Erythroblast (primary cell): ENCODE measurements around the gene HEXB.

Experiments
- DNase-seq, 2 experiments: peaks; one replicate each; lab custom pipeline; 2025; lab: John Stamatoyannopoulos, UW
- GATA1 ChIP-seq: IDR thresholded peaks from 2 replicates; pipeline ENCODE4 v1.6.1; 2011; ENCODE audit warnings: low read depth, mild to moderate bottlenecking, control low read depth, low read length, moderate library complexity
- POLR2A ChIP-seq: IDR thresholded peaks from 2 replicates; pipeline ENCODE4 v1.6.1; 2011; ENCODE audit warnings: mild to moderate bottlenecking, low read length

HEXB gene

DNA sequence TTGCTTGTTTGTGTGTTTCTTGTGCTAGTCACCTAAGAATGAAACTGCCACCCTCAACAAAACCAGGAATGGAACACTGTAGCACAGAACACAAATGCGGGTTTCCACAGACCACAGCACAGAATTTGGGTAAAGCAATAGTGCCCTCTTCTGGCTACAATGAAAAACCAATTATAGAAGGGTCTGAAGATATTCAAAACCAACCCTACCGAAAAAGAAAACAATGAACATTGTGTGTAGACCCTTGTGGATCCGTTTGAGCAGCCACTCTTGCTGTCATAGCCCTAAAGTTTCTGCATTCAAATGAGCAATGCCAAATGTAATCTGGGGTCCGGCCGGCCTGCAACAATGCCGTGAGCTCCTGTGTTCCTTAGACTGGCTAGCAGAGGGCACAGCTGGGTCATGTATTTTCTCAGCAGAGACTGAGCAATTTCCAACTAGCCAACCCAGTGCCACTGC lies 36.2 kb upstream of the HEXB start:
- TF ChIP-seq POLR2A, result no peak
- TF ChIP-seq GATA1, result no peak
- peak; percentile 57 to 72 for DNase-seq

DNA sequence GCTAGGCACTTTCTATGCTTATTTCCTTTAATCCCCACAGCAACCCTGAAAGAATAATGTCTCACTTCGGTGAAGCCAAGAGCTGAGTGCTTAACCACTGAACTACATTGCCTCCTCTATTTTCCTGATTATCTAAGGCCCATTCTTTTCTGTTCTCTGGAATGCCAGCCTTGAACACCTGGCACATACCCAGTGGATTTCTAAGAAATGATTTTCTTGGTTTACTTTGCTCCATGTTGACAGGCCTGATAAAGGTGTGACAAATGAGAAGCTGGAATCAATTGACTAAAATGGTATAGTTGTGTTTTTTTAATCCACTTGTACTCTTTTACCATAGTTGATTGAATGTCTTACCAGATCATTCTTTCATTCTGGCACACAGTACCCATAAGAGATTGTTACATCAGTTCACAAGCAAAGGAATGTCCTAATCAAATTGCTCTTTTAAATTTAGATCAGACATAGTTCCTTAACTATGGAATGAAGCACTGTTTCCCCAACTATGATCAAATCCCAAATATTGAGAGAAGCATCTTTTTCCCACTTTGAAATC lies 35.5 kb upstream of the HEXB start:
- no peak for DNase-seq
- TF ChIP-seq GATA1 (no peak), POLR2A (no peak)

DNA sequence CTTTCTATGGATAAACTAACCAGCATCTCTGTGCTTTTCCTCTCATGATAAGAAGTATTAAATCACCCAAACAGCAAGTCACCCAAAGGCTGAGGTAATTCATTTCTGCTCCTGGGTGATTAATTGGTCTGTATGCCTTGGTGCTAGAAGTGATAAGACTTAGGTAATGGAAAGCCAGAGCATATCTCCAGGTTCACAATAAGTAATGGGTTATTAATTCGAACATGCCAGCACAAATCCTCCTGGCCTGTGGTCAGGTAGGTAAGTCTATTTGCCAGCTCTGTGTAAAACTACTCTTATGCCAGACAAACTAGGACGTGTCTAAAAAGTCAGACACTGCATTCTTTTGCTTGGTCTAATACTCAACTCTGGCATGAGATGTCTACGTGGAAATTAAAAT lies 33.3 kb upstream of the HEXB start:
- no peak for TF ChIP-seq GATA1
- no peak for TF ChIP-seq POLR2A

DNA sequence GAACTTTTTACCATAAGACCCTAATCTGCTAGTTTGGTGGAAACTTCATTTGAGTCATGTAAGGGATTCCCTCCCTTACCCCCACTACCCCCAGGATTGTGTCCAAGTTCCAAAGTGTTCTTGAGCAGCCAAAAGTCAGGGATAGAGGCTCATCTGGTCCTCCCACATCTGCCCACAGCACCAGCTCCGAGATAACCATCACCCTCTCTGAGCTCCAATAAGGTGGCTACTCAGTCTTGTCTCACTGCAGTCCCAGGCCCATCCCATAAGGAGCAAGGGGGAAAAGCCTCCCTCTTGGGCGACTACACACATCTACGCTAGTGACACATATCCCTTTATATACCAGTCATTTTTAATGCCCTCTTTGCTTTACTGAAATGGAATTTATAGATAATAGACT lies 32.5 kb upstream of the HEXB start:
- no peak for DNase-seq
- no peak for TF ChIP-seq GATA1
- no peak for TF ChIP-seq POLR2A

More for the DNA sequence above, 33.3 kb upstream of the HEXB start:
- DNase-seq, result peak; percentile 14 to 24

DNA sequence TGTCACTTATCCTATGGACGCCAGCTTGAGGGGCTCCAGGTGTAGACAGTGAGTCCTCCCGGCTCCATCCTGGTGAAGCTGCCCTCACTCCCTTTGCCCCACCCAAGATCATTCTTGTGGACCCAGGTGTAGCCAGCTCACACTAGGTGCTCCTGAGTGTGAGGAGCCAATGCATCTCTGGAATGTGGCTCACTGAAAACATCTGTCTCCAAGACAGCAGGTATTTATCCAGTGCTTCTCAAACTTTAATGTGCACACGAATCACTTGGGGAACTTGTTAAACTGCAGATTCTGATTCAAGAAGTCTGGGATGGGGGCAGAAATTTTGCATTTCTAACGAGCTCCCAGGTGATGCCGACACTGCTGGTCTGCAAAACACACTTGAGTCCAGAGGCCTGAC lies 31.0 kb upstream of the HEXB start:
- DNase-seq, result no peak
- TF ChIP-seq POLR2A (no peak), GATA1 (no peak)

DNA sequence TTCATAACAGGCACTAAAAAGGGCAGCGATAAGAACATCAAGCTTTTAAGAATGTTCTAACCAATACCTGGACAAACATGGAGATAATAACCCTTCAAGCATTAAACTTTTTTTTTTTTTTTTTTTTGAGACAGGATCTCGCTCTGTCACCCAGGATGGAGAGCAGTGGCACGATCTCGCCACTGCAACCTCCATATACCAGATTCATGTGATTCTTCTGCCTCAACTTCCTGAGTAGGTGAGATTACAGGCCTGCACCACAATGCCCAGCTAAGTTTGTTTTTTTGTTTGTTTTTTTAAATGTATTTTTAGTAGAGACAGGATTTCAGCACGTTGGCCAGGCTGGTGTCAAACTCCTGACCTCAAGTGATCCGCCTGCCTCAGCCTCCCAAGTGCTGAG lies 29.8 kb upstream of the HEXB start:
- TF ChIP-seq POLR2A (no peak), GATA1 (no peak)
- DNase-seq, result no peak

DNA sequence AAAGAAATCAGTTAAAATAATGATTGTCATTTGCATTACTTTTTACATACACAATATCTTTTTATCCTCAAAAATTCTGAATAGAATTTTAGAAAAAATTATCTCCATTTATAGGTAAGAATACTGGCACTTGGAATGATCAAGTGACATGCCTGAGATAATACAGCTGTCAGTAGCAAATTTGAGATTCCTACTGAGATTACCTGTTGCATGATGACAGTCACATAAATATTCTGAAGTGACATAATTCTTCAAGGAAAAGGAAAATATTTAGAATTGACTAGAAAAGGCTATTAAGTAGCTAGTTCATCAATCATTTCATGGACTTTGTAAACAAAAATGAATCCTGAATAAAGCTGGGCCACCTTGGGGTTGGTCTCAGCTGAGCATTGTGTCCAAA lies 29.3 kb upstream of the HEXB start:
- no peak for DNase-seq
- TF ChIP-seq GATA1 (no peak), POLR2A (no peak)

DNA sequence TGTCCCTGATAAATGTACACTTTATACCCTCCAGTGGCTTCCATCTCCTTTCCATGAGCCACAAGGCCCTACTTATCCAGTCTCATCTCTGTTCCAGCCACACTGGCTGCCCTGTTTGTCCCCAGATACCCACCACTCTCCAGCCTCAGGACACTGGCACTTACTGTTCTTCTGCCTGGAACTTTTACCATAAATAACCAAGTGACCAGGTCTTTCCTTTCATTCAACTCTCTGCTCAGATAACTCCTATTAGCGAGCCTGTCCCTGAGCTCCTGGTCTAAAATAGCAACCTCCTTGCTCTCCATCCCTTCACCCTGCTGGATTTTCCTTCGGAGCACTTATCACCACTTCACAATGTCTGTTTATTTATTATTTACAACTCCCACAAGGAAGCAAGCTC lies 27.9 kb upstream of the HEXB start:
- no peak for DNase-seq

DNA sequence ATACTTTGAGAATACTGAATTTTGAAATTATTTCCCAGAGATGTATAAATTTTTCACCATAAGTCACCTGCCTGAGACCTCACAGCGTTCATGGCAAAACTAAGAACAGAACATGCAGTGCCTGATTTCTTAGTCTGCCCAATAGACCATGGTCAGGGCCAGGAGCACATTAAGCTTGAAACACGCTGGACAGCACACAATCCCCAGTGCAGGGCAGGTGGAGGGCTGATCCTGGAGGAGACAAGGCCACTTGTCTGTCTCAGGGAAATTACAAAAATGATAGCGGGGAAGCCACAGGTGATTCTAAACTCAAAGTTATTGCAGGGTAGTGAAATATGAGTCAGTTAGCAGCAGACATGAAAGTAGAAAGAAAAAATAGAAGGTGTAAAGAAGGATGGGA lies 25.9 kb upstream of the HEXB start:
- TF ChIP-seq POLR2A, result no peak
- TF ChIP-seq GATA1, result no peak
- DNase-seq, result no peak

More for the DNA sequence above, 27.9 kb upstream of the HEXB start:
- TF ChIP-seq POLR2A (no peak), GATA1 (no peak)

DNA sequence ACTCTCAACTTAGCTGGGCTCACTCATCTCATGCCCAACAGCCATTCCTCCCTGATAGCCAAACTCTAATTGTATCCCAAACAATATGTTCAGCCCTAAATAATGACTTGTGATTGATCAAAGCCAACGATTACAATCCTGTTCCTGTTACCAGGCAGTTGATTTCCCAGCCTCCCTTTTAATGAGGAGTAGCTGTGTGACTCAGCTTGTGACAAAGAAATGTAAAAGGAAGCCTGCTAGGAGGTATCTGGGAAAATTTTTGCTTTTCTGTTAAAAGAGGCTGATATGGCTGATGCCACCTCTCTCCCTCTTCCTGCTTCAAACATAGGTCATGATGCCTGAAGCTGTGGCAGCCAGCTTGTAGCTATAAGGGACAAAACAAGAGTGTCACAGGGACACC lies 24.9 kb upstream of the HEXB start:
- no peak for TF ChIP-seq GATA1
- TF ChIP-seq POLR2A, result no peak
- DNase-seq, result no peak

DNA sequence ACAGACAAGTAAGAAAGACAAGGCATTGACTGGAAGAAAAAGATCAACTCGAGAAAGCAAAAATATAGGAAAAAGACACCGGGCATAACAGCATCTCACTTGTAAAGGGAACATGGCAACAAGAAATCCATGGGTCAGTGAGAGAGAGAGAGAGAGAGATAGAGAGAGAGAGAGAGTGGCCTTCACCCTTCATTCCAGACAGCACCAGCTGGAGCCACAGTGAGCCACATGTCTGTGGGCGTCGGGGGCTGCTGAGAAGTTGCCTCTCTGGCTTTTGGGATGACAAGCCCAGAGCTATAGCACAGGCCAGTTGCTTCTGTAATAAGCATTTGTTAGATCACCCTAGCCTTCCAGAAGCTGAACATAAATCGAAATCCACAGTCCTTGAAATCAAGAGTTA lies 24.2 kb upstream of the HEXB start:
- no peak for TF ChIP-seq GATA1
- no peak for TF ChIP-seq POLR2A
- DNase-seq, result no peak

DNA sequence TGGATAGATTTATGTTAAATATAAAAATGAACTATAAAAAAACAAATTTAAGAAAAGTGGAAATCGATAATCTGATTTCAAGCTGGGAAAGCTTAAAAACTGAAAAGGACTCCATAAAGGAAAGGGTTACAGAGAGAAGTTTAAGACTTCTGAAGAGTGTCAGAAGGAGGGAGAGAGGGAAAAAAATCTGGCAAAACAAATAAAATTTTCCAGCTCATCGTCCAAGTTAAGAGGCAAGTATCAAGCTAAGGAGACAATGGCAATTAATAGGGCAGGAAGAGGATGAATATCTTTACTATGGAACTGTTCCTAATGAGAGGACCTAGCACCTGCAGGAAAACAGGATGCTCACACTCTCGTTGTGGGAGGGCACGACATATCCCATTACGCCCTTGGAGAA lies 20.5 kb upstream of the HEXB start:
- TF ChIP-seq POLR2A, result no peak
- TF ChIP-seq GATA1, result no peak
- DNase-seq, result no peak

DNA sequence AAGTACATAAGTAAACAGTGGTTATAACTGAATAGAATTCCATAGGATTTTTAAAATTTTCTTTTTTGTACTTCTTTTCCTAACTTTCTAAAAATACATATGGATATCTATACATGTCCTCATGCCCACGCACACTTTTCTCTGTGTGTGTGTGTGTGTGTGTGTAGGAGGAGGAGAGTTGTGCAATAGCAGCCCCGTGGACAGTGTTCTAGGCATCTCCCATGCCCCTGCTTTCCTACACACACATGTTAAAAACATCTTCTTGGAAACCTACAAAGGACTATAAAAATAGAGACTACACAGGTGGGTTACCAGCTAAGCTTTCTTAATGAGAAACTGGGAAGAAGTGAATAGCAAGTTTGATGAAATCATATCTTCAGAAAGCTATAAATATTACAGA lies 19.8 kb upstream of the HEXB start:
- no peak for DNase-seq
- no peak for TF ChIP-seq POLR2A
- no peak for TF ChIP-seq GATA1

DNA sequence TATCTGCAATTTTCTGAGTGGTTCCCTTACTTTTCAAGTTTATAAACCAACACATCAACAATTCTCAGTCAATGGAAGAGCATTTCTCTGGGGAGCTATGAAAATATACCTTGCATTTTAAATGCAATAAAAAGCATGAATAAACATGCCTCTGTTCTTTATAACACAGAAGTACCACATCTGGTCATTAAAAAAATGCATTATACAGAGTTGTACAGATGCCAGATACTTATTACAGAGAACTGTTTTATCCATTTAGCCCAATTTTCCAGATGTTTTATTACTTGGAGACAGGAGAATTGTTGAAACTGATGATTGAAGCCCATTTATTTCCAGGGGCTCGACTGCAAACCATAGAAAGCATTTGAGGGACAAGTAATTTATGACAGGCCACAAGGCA lies 19.2 kb upstream of the HEXB start:
- no peak for TF ChIP-seq GATA1
- TF ChIP-seq POLR2A, result no peak
- no peak for DNase-seq

DNA sequence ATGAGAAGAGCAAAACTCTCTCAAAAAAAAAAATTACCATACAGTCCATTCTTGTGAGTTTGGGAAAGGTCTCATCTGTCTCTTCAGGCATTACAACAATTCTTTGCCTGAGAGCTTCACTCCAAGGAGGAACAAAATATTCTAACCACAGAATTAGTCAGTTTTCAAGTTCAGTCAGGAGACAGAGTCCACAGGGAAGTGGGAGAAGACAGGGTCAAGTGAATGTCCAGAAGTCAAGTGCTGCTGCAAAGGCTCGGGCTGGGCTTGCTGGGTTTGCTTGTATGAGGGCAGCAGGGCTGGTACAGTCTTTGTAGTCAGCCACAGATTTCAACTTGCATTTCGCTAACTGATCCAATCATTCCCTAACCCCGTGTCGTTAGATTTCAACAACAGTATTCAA lies 17.6 kb upstream of the HEXB start:
- DNase-seq, result no peak
- TF ChIP-seq GATA1 (no peak), POLR2A (no peak)

DNA sequence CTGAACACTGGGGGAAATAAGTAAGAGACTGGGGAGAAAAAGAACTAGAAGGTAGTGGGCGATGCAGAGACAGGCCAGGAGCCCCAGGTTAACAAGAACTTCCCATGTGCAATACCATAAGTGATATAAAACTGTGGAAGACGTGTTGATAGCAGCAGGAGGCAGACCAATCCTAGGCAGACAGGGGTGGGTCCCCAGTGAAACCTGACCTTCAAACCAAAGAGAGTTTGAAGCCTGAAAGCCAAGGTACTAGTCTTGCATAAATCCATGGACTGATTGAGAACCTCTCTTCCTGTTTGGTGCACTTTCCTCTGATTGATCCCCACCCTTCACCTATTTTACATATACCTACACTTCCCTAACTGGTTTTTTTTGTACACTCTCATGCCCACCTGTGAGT lies 15.2 kb upstream of the HEXB start:
- no peak for TF ChIP-seq GATA1
- TF ChIP-seq POLR2A, result no peak
- DNase-seq, result no peak
